Astrocyte of the hippocampus (primary cell): ENCODE data around the gene ZBTB40.

Experiments
- DNase-seq: peaks from one replicate; pipeline ENCODE4 v3.0.0; 2011; ENCODE audit warnings: low read depth, low spot score

ZBTB40 gene

DNA sequence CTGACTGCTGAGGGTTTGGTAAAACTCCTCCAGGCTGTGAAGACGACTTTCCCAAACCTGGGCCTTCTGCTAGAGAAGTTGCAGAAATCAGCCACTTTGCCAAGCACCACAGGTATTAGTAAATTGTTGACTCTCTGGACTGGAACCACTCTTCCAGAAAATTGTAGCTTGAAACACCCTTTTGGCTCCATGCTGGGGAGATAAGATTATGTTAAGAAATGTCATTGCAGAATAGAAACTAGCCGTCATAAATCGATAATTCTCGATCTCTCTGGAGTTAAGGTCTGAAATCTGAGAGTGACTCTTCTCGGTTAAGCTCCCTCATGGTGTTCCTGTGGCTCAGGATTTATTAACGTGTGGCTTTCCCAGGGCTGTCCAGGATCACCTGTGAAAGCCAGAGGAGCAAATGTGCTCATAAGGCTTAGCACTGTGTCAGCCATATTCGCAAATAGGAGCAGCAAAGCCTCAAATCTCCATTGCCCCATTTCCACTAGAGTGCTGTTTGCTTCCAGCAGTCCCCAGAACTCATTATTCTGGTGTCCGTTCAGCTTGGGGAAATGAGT is 54.6 kb downstream of the ZBTB40 start:
- no peak for DNase-seq

DNA sequence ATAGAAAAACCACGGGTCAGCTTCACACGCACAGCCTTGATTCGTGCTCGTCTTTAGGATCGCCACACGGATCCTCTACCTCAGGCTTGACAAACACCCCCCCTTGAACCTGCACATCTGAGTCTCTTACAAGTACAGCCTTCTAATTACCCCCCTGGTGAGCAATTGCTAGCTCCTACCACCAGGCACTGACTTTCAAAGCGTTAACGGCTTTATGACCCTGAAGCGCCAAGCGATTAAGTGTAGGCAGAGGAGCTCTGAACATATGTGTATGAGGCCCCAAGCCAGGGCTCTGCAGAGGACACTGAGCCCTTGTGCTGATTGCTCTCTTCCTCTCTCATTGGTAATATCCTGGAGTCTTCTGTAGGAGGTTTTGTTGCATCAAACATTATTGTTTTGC is 55.9 kb downstream of the ZBTB40 start:
- DNase-seq, result no peak

GRCh38 chr1:22508329-22508728 is 56.7 kb downstream of the ZBTB40 start:
- DNase-seq, result no peak

GRCh38 chr1:22508991-22509390 is 57.3 kb downstream of the ZBTB40 start:
- DNase-seq, result peak; percentile 38

DNA sequence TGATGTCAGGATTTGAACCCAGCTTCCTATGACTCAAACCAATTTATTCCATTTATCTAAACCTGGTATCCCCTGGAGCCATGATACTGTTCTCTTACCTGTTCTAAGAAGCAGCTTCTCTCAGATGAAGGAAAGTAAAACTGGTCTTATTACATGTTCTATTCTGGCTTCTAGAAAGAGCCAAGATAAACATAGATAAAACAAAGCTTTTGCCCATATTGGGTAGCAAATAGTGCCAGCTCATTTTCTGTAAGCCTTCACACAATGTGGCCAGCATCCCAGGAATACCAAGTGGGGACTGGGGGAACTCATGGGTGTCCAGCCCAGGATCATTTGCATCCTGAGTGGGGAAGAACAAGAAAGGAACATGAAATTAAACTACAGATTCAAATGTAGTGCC is 58.2 kb downstream of the ZBTB40 start:
- DNase-seq, result peak; percentile 81

DNA sequence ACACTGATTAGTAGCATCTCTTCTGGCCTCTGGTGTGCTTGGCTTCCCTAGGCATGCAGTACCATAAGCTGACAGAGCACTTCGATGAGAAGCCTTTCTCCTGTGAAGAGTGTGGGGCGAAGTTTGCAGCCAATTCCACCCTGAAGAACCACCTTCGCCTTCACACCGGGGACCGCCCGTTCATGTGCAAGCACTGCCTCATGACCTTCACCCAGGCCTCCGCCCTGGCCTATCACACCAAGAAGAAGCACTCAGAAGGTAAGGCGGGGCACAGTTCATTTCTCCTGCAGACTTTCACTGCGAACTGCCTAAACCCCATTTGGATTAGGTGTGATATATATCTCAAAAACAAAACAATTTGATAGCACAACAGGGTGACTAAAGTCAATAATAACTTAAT is 61.2 kb downstream of the ZBTB40 start:
- no peak for DNase-seq

DNA sequence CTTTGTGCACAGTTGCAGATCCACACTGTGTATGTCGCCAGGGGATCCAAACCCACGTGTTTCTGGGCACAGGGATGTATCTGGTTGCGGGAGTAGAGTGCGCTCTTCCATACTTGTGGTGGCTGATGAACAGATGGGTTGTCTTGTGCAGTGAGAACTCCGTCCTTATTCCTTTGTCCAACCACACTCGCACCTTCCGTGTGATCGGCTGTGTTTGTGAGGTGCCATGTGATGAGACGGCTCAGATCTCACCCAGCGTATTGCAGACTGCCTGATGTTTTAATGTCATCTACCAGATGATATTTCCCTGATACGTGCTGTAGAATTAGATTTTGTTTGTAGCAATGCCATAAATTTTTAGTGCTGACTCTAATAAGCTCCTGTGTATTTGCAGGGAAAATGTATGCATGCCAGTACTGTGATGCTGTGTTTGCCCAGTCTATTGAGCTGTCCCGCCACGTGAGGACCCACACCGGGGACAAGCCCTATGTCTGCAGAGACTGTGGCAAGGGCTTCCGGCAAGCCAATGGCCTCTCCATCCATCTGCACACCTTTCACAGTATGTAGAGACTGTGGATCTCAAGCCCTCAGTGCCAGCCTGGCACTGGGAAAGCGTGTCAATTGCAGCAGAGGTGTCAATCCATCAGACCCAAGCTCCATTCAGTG is 65.4 kb downstream of the ZBTB40 start:
- no peak for DNase-seq

DNA sequence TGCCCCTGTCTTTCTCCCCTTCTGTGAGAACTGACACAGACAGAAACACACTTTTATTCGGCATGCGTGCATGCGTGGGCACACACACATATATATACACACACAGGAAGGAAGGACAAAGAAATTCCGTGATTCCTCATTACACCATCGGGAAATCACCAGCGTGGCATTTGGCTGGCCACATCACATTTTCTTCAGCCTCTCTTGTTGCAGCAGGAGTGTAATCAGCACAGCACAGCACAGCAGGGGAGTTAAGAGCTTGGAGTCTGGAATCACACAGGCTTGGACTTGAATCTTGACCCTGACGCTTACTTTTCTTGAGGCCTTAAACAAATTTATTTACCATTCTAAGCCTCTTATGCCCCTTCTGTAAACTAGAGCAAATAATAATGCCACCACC is 66.3 kb downstream of the ZBTB40 start:
- peak; percentile 36 for DNase-seq

DNA sequence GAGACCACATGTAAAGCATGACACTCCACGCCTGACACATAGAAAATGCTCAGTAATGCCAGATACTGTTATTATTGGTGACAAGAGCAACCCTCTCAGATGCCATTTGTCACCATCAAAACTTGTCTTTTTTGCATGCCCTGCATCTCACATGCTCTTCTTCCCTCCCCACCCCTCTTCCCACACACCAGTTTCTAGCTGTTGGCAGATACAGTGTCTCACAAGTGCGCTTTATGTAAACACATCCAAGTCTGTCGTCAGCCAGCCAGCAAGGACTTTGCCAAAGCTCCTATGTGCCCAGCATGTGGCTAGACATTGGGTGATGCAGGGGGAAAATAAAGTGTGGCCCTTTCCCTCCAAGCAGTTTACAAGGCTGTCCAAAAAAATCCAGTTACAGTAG is 66.7 kb downstream of the ZBTB40 start:
- no peak for DNase-seq

DNA sequence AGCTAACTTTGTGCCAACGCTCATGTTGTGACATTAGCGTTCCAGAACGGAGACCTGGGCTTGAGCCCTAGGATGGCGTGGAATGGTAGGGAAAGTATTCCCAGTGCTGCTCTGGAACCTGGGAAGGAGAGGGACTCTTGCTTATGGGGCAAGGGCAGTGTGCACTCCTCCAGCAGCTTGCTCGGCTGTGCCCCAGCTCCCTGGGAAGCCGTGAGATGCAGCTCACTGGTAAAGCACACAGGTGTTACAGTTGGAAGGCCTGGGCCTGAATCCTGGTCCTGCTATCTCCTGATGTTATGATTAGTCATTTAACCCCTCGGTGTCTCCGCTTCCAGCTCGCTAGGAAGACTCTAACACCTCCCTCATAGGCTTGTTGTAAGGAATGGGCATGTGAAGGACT is 69.2 kb downstream of the ZBTB40 start:
- no peak for DNase-seq

- DNase-seq, result no peak
These were observed 70.0 kb downstream of the ZBTB40 start for GRCh38 chr1:22521692-22522091.

GRCh38 chr1:22522221-22522743 is 70.6 kb downstream of the ZBTB40 start:
- no peak for DNase-seq

- DNase-seq, result no peak
These were observed 72.8 kb downstream of the ZBTB40 start for GRCh38 chr1:22524481-22524880.

DNA sequence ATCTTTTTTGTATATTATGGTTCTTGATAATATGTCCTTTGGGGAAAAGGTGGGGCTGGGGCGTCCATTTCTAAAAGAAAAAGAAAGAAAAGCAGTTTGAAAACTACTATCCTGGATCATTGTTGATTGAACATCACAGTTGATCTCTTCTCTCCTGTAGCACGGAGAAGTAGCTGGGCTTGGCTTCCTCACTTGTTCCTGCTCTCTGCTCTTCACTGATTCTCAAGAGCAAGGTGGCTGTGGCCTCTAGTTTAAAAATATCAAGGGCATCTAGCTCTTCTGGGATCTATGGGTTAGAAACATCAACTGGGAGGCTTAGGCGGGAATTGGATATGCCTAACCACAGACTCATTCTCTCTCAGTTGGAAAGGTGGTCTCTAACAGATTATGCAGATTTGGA is 73.6 kb downstream of the ZBTB40 start:
- no peak for DNase-seq

- no peak for DNase-seq
These were observed 74.0 kb downstream of the ZBTB40 start for GRCh38 chr1:22525646-22526045.

- DNase-seq, result no peak
These were observed 74.4 kb downstream of the ZBTB40 start for GRCh38 chr1:22526098-22526497.

GRCh38 chr1:22526677-22527076 is 75.0 kb downstream of the ZBTB40 start:
- DNase-seq, result no peak

GRCh38 chr1:22527122-22527521 is 75.5 kb downstream of the ZBTB40 start:
- DNase-seq, result no peak

- DNase-seq, result no peak
These were observed 76.1 kb downstream of the ZBTB40 start for GRCh38 chr1:22527555-22528296.

DNA sequence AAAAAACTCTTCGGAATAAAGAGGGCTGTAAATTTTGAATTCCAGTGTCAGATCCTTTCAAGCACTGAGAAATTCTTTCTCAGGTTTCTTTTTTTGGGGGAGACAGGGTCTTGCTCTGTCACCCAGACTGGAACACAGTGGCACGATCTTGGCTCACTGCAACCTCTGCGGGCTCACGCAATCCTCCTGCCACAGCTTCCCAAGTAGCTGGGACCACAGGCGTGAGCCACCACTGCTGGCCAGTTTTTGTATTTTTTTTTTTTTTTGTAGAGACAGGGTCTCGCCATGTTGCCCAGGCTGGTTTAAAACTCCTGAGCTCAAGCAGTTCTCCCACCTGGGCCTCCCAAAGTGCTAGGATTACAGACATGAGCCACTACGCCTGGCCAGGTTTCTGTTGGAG is 76.8 kb downstream of the ZBTB40 start:
- no peak for DNase-seq

- peak; percentile 34 for DNase-seq
These were observed 78.4 kb downstream of the ZBTB40 start for GRCh38 chr1:22529901-22530621.

- DNase-seq, result no peak
These were observed 79.1 kb downstream of the ZBTB40 start for GRCh38 chr1:22530715-22531114.
